ENCODE results near the gene PPP2R5E.
A peak's percentile ranks its signal among the peaks of the same experiment; 100 is the strongest.
"Not testable (repeated sequence)": the region's sequence is repeated elsewhere in the genome, so short reads cannot be mapped to it uniquely, and the experiment has no call there.

PPP2R5E gene

DNA sequence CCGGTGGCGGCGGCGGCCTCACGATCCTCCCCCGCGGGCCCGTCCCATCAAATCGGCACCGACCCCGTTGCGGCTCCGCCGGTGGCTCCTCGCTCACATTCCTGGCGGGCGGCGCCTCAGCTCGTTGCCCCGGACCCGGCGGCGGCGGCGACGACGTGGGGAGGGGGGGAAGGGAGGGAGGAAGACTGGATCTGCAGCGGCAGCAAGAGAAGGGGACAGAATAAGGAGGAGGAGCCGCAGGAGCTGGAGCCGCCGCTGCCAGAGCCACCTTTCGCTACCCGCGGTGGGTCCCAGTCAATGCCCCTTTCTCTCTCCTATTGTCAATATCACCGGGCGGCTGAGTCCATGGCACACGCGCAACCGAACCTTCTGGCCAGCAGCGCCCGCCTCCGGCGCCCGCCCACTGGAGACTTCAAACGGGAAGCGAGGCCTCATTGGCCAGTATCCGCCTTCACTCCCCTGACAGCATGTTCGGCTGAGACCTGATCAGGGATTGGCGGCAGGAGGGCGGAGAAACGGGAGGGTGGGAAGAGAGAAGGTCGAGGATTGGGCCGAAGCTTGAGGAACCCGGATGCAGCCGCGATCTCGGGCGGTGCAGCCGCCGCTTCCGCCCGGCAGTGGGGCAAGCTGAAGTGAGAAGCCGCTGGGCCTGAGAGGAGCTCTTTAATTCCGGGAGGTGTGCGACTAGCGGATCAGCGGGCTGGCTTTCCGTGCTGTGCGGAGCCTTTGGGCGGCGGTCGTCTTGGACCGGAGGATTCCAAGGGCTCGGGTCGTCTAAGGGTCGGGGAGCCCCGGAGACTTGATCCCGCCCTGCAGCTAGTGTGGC is at the start of gene PPP2R5E:
TSS of gene PPP2R5E (minus strand) at position 378 of the 826 bp plus-strand sequence. CDS start 3,692 bp downstream, outside the sequence.
- DNase-seq (ENCODE audit: low spot score): peak; percentile 99

DNA sequence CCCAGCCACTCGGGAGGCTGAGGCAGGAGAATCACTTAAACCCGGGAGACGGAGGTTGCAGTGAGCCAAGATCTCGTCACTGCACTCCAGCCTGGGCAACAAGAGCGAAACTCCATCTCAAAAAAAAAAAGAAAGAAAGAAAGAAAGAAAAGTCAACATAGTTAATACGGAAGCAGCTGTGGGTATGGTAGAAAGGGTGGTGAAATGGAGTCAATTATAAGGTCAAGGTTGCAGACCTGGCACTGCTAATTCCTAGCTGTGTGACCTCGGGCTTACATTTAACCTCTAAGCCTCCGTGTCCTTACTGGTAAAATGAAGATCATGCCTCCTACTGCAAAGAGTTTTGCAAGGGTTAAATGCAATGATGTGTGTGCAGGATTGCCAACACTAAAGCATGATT is 39.9 kb upstream of the PPP2R5E start:
- not testable (repeated sequence) for DNase-seq (ENCODE audit: low spot score)

DNA sequence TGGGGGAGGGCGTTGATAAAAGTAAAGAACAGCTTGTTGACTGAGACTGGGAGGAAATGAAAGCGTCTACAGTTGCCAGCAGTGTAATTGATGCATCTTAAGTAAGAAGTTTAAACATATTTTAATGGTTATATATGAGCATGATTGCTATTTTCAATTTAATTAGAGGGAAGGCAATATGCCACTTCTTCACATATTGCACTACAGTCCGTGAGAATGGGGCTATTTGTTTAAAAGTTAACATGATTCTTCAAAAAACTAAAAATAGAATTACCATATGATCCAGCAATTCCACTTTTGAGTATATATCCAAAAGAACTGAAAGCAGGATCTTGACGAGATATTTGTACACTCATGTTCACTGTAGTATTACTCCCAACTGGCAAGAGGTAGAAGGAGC is 38.3 kb upstream of the PPP2R5E start:
- DNase-seq (ENCODE audit: low spot score): no peak

DNA sequence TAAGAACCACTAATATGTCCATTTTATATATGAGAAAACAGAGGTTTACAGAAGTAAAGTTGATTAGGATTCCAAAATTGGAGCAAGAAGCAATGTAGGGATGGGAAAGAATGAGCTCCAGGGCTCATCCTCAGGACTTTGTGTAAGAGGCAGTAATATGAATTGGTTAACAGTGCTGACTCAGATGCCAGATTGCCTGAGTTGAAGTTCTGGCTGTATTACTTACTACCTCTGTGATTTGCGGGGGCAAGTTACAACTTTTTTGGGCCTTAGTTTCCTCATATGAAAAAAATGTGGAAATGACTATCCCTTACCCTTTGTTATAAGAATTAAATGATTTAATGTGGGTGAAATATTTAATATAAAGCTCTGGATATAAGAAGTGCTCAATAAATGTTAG is 35.1 kb upstream of the PPP2R5E start:
- DNase-seq (ENCODE audit: low spot score): peak; percentile 41

DNA sequence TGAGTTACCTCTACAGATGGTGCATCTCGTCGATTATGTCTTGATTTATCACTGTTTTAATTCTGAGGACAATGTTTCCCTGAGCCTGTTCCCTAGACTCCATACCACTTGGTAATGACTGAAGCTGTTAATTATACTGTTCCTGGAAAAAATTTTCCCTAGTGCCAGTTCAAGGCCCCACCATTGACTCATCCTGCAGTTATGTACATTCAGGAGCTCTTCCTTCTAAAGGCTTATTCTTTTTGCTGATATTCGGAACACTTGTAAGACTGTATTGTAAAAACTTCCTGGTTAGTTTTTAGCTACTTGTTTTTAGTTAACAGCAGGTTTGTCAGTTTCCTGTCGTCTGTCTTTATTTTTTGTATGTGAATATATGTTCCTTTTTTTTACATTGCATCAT is 30.4 kb upstream of the PPP2R5E start:
- DNase-seq (ENCODE audit: low spot score): no peak

DNA sequence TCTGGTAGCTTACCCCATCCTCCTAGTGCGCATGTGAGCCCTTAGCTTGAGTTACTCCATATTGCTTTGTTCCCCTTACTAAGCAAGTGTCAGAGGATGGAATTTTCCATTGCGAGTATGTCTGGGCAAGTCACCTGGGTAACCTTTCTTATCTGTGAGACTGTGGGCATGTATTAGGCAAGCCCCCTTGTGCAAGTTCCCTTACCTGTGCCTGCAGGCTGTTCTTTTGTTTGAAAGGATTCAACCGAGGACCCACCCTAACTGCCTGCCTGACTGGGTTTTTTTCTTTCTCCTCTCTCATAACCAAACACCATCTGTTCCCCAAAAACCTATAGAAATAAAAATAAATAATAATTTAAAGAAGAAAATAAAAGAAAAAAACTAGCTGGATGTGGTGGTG is 22.3 kb upstream of the PPP2R5E start:
- no peak for DNase-seq (ENCODE audit: low spot score)

DNA sequence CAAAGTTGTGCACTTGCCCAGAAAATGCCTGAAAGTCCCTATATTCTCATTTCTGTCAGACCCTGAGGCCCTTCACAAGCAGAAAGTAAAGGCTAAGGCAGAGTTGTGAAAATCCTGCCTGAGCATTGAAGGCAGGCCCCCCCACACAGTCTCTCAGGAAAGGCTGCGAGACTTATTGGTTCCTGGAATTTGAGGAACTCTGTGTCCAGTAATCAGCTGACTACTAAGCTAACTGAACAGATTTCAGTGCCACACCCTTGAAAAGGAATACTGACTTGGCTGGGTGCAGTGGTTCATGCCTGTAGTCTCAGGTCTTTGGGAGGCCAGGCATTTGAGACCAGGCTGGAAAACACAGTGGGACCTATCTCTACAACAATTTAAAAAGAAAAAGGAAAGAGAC is 21.1 kb upstream of the PPP2R5E start:
- DNase-seq (ENCODE audit: low spot score): peak; percentile 47

DNA sequence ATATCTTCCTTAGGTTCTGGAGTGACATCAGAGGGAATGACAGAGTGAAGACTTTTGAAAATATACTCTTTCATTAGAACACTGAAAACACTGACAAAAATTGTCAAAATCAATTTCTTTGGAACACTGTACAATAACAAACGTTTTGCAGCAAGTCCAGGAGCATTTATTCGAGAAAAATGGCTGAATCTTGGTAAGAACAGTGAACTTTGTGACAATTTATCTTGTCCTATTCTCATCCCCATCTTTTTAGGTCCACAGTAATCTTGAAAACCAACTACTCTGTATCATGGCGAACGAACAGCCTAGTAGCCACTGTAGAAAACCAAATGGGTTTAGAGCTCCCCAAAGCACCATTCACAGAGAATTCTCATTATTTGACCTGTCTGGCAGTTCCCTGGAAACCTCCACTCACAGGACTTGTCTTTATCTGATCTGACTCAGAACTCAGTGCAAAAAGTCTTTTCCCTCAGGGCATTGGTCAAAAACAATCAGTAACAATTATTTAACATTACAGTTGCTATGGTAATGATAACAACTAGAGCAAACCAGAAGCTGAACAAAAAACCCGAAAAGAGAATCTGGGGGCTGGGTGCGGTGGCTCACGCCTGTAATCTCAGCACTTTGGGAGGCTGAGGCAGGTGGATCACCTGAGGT is 20.3 kb upstream of the PPP2R5E start:
- DNase-seq (ENCODE audit: low spot score): no peak

DNA sequence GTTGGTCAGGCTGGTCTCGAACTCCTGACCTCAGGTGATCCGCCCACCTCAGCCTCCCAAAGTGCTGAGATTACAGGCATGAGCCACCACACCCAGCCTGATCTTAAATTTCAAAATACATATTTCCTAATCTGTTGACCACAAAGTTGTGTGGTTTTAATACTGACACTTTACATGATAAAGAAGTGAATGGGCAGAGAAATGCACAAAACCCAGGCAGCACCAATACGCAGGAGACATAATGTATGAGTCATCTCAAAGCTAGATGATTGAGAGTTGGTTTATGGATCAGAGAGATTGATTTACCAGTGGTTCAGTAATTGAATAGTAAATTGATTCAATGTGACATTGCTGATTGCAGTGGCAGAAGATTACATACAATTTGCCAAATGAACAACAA is 19.2 kb upstream of the PPP2R5E start:
- DNase-seq (ENCODE audit: low spot score): no peak

DNA sequence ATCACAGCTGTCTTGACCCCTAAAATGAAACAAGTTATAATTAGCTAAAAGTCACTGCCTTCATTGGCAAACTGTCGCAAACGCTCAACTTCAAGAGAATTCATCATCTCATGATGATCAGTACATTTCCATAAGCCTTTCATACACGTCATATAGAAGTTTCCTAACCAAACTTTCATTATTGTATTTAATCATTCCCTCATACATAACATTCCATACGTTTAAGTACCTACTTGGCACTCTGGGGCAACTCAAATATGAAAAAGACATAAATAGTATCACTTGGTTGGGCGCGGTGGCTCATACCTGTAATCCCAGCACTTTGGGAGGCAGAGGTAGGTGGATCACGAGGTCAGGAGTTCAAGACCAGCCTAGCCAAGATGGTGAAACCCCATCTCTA is 12.4 kb upstream of the PPP2R5E start:
- DNase-seq (ENCODE audit: low spot score): no peak

DNA sequence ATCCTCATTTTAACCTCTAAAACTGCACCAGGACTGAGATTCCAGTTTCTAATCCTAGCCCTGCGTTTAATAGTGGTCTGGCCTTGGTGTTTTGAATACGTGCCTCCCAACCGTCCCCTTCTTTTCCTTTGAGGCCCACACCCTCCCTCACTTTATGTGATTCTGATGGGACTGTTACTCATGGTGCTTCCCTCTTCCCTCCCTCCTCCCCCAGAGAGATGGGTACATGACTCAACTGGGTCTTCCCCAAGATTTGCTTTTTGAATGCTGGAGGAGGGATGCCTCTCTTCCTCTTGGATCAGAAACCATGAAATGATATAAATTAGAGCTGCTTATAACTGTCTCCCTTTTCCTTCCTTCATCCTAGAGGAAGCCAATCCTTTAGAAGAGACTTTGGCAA is 8.2 kb upstream of the PPP2R5E start:
- DNase-seq (ENCODE audit: low spot score): peak; percentile 53

DNA sequence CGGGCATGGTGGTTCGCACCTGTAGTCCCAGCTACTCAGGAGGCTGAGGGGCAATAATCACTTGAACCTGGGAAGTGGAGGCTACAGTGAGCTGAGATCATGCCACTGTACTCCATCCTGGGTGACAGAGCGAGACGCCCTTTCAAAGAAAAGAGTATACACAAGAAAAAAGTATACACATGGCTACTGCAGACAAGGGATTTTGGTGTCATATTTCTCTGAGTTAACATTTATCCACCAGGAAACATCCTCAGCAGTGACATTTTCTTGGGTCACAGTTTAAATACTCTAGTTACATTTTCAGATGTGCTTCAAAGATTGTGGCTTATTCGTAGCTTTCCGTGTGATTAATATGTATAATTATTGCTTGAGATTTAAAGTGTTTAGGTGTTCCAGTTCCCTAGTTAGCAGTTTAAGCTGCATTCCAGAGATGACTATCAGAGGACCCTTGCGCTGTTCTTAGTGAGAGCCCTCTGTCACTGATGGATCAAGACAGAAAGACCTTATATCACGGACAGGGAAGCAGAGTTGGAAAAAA is 4.7 kb upstream of the PPP2R5E start:
- DNase-seq (ENCODE audit: low spot score): no peak

DNA sequence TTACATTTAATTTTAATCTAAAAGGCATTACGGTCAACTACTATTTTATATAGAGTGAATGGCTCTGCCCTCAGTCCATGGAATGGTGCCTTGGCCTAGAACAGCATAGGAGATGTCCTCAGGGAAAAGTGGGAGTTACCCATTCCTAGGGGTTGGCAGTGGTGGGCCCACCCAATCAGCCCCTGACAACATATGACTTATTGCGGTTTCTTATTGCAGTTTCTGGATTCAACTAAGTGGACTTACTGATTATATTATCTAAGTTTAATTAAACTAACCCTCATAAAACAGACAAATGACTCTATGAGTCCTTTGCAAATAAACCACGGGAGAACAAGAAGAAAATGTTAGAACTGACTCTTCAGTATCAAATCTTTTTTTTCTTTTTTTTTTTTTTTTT is 2.3 kb upstream of the PPP2R5E start:
- no peak for DNase-seq (ENCODE audit: low spot score)

DNA sequence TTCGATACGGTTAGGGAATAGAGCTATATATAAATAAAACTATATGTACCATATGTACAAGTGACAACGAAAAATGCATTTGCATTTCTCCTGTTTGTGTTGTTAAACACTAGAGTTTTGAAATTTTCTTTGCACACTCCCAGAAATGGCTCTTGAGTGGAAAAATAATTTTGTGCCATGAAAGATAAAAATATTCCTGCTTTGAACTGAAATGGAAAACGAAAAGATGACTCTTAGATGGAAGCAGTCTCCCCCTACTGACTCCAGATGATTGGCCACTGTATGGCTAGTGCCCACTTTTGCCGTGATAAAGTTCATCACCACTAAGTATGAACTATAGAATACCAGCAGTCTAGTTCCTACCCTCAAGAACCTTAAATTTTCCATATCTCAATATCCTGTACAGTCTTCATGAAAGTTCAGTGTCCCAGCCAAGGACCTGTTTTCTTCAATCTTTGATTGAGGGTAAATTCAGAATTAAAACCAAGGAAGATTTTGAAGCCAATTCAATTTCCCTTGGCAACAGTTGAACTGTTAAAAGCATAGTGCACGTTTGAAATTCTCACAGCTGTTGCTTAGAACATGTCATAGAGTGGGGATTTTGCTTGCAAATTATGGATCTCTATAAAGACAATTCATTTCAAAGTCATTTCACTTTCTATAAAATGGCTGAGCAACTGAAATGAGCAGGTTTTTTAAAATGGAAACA is 1.6 kb upstream of the PPP2R5E start:
- peak; percentile 67 for DNase-seq (ENCODE audit: low spot score)

DNA sequence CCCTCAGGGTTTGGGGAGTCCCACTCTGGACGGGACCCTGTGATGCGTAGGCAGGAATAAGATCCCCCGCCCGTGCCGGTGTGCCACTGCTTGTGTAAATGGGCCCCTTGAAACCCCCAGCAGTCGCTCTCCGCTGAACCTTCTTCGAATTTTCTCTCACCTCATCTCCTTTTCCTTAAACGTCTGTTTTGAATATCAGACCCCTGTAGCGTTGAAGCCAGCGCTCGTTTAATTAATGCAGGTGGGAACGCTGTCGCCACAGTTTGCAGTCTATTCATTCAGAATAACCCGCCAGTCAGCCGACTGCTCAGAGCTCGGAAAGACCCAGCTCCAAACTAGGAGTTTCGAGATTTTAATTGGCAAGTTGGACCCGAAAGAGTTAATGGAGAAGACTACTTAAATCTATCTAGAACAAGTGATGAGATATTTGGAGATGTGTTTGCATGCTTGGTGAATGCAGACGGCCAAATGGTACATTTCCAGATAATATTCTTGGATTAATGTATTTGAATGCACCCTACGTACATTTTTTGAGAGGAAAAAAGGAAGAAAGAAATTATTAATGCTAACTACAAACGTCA is 739 bp upstream of the PPP2R5E start:
- no peak for DNase-seq (ENCODE audit: low spot score)

DNA sequence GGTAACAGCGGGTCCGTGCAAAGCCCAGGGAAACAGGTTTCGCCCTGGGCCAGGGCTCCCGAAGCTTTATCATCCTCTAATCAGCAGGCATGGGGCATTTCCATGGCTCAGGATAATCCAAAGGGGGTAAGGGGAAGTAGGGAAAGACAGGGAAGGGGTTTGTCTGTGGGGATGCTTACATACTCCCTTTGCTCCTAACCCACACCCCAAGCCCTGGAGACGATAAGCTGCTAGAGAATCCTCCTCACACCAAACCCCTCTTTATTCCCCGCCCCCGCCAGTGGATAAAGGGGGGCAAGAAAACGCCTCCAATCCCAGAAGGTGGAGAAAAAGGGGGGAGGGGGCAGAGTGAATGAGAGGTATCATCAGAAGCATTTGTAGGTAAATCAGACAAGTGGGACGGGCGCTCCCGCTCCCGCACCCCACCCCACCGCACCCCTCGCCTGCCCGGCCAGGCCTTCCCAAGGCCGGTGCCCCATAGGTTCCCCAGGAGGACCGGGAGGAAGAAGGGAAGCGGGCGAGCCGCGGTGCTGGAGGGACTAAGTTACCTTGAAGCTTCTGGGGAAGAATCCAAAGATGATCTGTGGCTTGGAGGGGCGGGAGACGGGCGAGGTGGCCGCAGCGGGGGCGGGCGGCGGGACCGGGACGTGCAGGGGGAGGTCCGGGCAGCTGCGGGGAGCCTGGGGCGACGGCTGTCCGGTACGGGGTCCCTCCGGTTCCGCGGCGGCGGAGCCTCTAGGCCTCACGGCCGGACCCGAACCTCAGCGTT is 762 bp downstream of the PPP2R5E start:
- peak; percentile 65 for DNase-seq (ENCODE audit: low spot score)

DNA sequence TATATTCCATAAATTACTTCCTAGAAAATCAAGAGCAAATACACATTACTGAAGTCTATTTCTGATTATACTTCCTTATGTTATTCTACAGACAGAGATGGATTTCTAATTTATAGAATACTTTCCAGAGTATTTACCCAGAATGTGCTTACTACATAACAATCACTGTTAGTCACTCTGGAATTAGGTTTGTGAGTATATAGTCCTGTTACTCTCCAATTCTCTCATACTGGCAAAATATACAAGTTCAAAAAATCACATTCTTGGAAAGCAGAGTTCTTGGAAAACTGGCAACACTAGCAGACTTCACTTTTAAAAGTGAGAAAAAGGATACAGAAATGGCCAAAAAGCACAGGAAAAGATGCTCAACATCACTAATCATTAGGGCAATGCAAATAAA is 7.3 kb downstream of the PPP2R5E start:
- no peak for DNase-seq (ENCODE audit: low spot score)

DNA sequence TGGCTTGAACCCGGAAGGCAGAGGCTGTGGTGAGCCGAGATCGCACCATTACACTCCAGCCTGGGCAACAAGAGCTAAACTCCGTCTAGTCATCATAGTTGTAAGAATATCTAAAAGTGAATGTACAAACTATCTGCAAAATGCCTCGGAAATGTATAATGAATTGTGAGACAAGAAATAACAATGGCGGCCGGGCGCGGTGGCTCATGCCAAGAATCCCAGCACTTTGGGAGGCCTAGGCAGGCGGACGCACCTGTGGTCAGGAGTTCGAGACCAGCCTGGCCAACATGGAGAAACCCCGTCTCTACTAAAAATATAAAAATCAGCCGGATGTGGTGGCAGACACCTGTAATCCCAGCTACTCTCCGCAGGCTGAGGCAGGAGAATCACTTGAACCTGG is 9.7 kb downstream of the PPP2R5E start:
- DNase-seq (ENCODE audit: low spot score): no peak

DNA sequence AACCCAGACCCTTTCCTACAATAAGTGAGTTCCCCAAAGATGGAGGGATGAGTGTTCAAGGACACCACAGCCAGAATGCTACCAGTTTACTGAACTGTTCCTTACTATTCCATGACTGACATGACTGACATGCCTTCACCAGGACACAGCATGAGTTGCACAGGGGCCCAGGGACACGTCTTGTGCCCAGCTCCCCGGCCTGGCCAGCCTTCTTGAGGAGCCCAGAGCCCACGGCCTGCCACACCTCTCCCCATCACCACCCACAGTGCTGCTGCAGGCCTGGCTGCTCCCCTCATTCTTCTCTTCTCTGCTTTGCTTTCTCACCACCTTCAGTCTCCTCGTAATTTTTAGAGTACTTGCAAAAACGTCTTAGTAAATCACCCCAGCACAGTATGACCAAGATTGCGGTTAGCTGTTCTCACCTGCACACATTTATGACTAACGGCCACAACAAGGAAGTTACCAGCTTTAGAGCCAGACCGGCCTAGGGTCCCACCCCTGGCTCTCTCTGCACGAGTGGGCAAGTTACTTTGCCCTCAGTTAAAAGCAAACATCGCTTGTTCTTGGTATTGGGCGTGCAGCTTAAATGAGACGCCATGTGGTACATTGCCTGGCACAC is 18.5 kb downstream of the PPP2R5E start:
- DNase-seq (ENCODE audit: low spot score): no peak

DNA sequence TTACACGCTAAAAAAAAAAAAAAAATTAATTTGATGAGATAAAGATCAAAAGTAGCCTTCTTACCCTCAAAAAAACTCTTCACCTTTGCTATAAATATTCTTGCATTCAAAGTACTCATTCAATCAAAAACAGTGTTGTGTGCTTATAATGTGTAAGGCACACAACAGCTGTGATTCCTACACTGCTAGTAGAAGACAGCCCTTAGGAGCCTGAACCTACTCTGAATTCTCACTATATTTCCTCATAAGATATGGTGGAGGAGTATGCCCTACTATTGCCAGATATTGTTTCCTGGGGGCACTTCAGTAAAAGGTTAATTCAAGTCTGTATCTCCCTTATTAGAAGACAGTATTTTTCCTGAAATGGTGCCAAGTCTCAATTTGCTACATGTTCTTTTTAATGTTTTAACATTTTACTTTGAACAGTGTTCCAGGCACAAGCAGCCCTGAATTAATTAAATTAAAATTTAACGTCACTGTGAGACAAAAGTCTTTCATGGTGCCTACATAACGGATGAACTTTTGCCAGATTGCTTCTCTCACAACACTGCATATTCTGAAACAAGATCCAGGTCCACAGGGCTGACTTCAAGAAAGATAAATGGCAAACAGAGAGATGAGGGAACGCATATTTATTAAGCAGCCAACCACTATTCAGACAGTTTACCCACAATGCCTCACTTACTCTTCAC is 19.3 kb downstream of the PPP2R5E start:
- no peak for DNase-seq (ENCODE audit: low spot score)

DNA sequence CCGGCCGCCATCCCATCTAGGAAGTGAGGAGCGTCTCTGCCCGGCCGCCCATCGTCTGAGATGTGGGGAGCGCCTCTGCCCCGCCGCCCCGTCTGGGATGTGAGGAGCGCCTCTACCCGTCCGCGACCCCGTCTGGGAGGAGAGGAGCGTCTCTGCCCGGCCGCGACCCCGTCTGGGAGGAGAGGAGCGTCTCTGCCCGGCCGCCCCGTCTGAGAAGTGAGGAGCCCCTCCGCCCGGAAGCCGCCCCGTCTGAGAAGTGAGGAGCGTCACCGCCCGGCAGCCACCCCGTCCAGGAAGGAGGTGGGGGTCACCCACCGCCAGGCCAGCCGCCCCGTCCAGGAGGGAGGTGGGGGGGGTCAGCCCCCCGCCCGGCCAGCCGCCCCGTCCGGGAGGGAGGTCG is 20.7 kb downstream of the PPP2R5E start:
- DNase-seq (ENCODE audit: low spot score): not testable (repeated sequence)

All from GM03348 (cell line).